ENCODE measurements around the gene PACSIN1. TPM values are rescaled to one million over a fixed set of nuclear protein-coding genes. Genes with fewer than 3 reads are reported as not detected.

PACSIN1 gene
- total RNA-seq, 1 experiment from 2014 or later = 7.0 TPM

- no peak overlapping the region for H2BK20ac ChIP-seq (ENCODE audit: low read depth, low read length, poor library complexity, severe bottlenecking)
- TF ChIP-seq CTCF (conservative IDR thresholded peaks at IDR 0.05) = no peak; the same call in 2 of the 3 replicates
- no peak overlapping the region for H3K27ac ChIP-seq (ENCODE audit: insufficient read length, low read depth, low read length)
- H3K23ac ChIP-seq (ENCODE audit: insufficient read length, low read depth, low read length) = no peak overlapping the region
- no peaks in the 10 kb centered on the region for H3K9me3 ChIP-seq (ENCODE audit: control insufficient read depth, low read depth, low read length)
- peaks cover 43 to 57% of the 10 kb centered on the region in 2 experiments for H3K4me1 Mint-ChIP-seq
- no peak overlapping the region for H2AFZ ChIP-seq (ENCODE audit: low read length)
- H2BK15ac ChIP-seq (ENCODE audit: low read depth, low read length) = no peak overlapping the region
- H2BK12ac ChIP-seq (ENCODE audit: insufficient read length, low read depth, low read length) = no peak overlapping the region
- H3K27ac Mint-ChIP-seq = peak overlapping the region; percentile 14 to 54 (median 31); a peak in 4 of 7 replicates
- no peak overlapping the region for H3K4me3 Mint-ChIP-seq
- no peak overlapping the region for H2AK5ac ChIP-seq (ENCODE audit: insufficient read length, low read length)
- no peak overlapping the region for H3K9ac ChIP-seq (ENCODE audit: extremely low read depth, insufficient read length, low read length)
- H2BK120ac ChIP-seq (ENCODE audit: low read depth, low read length, poor library complexity, severe bottlenecking) = no peak overlapping the region
- WGBS (ENCODE audit: extremely low coverage, insufficient read length, low lambda C conversion rate) = no CpG with 5 or more reads among the region's 9 CpGs
- no peaks in the 10 kb centered on the region; the same call in 1 of the 2 replicates for H3K4me1 ChIP-seq (ENCODE audit: insufficient read depth, low read length)
- H3K4me2 ChIP-seq (ENCODE audit: insufficient read depth, insufficient read length, low read length) = no peak overlapping the region
- H3K79me2 ChIP-seq (ENCODE audit: insufficient read depth, low read length) = no peaks in the 10 kb centered on the region
- no peaks in the 10 kb centered on the region for H3K9me3 Mint-ChIP-seq
- H3K4ac ChIP-seq (ENCODE audit: low read depth, low read length) = no peak overlapping the region
- no peak overlapping the region for H2BK5ac ChIP-seq (ENCODE audit: insufficient read length, low read length)
- no peaks in the 10 kb centered on the region for H3K27me3 ChIP-seq (ENCODE audit: insufficient read depth, low read length)
- peaks cover 0 to 5% (median 0%) of the 10 kb centered on the region in 3 experiments; a peak in 3 of 7 replicates for H3K36me3 Mint-ChIP-seq (ENCODE audit: insufficient read depth in 1 of 3, low read depth in 3 of 3)
- no peak overlapping the region for H4K5ac ChIP-seq (ENCODE audit: insufficient read length, low read depth, low read length)
- no peak overlapping the region for H4K8ac ChIP-seq (replicated peaks; ENCODE audit: insufficient read length, low read depth, low read length)
- no peaks in the 10 kb centered on the region for H3K23me2 ChIP-seq (ENCODE audit: insufficient read length, low read depth, low read length, poor library complexity, severe bottlenecking)
- H3K18ac ChIP-seq (ENCODE audit: insufficient read length, low read depth, low read length) = no peak overlapping the region
- H4K20me1 ChIP-seq (ENCODE audit: control insufficient read depth, insufficient read depth, insufficient read length) = no peaks in the 10 kb centered on the region
- H3K14ac ChIP-seq (ENCODE audit: insufficient read depth, low read length) = no peak overlapping the region
- no peak overlapping the region for H3K56ac ChIP-seq (ENCODE audit: insufficient read length, low read depth, low read length)
- DNase-seq = no peak
- H4K91ac ChIP-seq (ENCODE audit: insufficient read length, low read depth, low read length) = no peak overlapping the region
- no peaks in the 10 kb centered on the region for H3K79me1 ChIP-seq (ENCODE audit: insufficient read depth, low read depth, low read length, poor library complexity, severe bottlenecking)
- H3T11ph ChIP-seq (ENCODE audit: low read length) = no peak overlapping the region
- no peaks in the 10 kb centered on the region; the same call in 1 of the 2 replicates for H3K27me3 Mint-ChIP-seq (ENCODE audit: low read depth)
Observed at GRCh38 chr6:34584694-34585093, 118.8 kb downstream of the PACSIN1 start.

Other genes with a start within 250 kb of the PACSIN1 start
- 2,116 and 2,191 TPM in 2 replicates for gene HMGA1, start 229.2 kb upstream of the PACSIN1 start, total RNA-seq (2021)
- gene SMIM29, start 217.1 kb upstream of the PACSIN1 start, total RNA-seq (2021) = 5.1 and 5.4 TPM in 2 replicates
- gene NUDT3, start 73.4 kb upstream of the PACSIN1 start, total RNA-seq (2021) = 22.7 and 23.6 TPM in 2 replicates
- 2,330 and 2,392 TPM in 2 replicates for gene RPS10, start 40.0 kb upstream of the PACSIN1 start, total RNA-seq (2021)
- 0.15 and 0.22 TPM in 2 replicates for gene SPDEF, start 90.3 kb downstream of the PACSIN1 start, total RNA-seq (2021)
- gene ILRUN, start 230.7 kb downstream of the PACSIN1 start, total RNA-seq (2021) = 63.7 and 64.6 TPM in 2 replicates